H1 (cell line): Measurements from ENCODE around the gene CCNYL1. TPM values are rescaled to one million over a fixed set of nuclear protein-coding genes. Genes with fewer than 3 reads are reported as not detected.

Source experiments
- CTCF ChIA-PET: fragments of 300-600 bp; sonication (Branson Sonifier 250); formaldehyde crosslinking; loops from one replicate; lab custom pipeline; 2021; ENCODE audit not compliant: partially characterized antibody; lab: Charles Lee
- POLR2A ChIA-PET: fragments of 300-600 bp; sonication (Branson Sonifier 250); formaldehyde crosslinking; loops from one replicate; lab custom pipeline; 2021; ENCODE audit warnings: inconsistent platforms; ENCODE audit not compliant: partially characterized antibody; lab: Charles Lee
- DNase-seq, 2 experiments: peaks; one replicate each; pipeline versions ENCODE4 v3.0.0 to v3.0.0-alpha.2; 2010 to 2022; ENCODE audit warnings: low spot score in 2 of 2, low read depth in 1 of 2, mixed read lengths in 1 of 2
- FAIRE-seq: peaks from 2 replicates; lab custom pipeline; 2011; peaks lifted over from hg19 to GRCh38; lab: Jason Lieb, UNC
- H2AFZ ChIP-seq: 2 replicates; pipeline ENCODE4 v1.8.1; 2012; ENCODE audit warnings: low read length, inconsistent platforms
- H2AK5ac ChIP-seq: 2 replicates; pipeline ENCODE4 v1.6.1; 2013; ENCODE audit warnings: low read depth, low read length
- H2BK120ac ChIP-seq: replicated peaks from 2 replicates; pipeline ENCODE3; 2013; ENCODE audit warnings: low read depth, low read length, inconsistent platforms
- H2BK12ac ChIP-seq: 2 replicates; pipeline ENCODE4 v1.6.1; 2013; ENCODE audit warnings: low read depth, low read length
- H2BK15ac ChIP-seq: 2 replicates; pipeline ENCODE4 v1.6.1; 2013; ENCODE audit warnings: low read length
- H2BK20ac ChIP-seq: 2 replicates; pipeline ENCODE4 v1.6.1; 2013; ENCODE audit warnings: low read length
- H2BK5ac ChIP-seq: 2 replicates; pipeline ENCODE4 v1.6.1; 2013; ENCODE audit warnings: low read depth, low read length
- H3K14ac ChIP-seq: 2 replicates; pipeline ENCODE4 v1.6.1; 2013; ENCODE audit warnings: inconsistent platforms; ENCODE audit not compliant: insufficient read length
- H3K18ac ChIP-seq: 2 replicates; pipeline ENCODE4 v1.6.1; 2013; ENCODE audit warnings: low read length; ENCODE audit errors: extremely low read depth
- H3K23ac ChIP-seq: 2 replicates; pipeline ENCODE4 v1.6.1; 2013; ENCODE audit warnings: inconsistent platforms; ENCODE audit not compliant: insufficient read length
- H3K23me2 ChIP-seq: 2 replicates; pipeline ENCODE4 v1.6.1; 2013; ENCODE audit warnings: low read depth, low read length
- H3K27ac ChIP-seq: 2 replicates; pipeline ENCODE4 v1.6.1; 2011; ENCODE audit warnings: low read depth, low read length, inconsistent platforms
- H3K27me3 ChIP-seq, 4 experiments: replicated peaks in 1 of 4; 1 replicate in 1 of 4; 2 replicates in 3 of 4; pipeline versions ENCODE4 v1.6.1 to v1.8.1; 2011 to 2013; ENCODE audit warnings: low read length in 3 of 4, mild to moderate bottlenecking in 3 of 4, inconsistent platforms in 2 of 4, mixed read lengths in 2 of 4, moderate library complexity in 1 of 4; ENCODE audit not compliant: control insufficient read depth in 3 of 4, insufficient read depth in 3 of 4; ENCODE audit errors: extremely low read depth in 1 of 4
- H3K36me3 ChIP-seq, 4 experiments: 2 replicates each; pipeline versions ENCODE4 v1.6.1 to v1.8.1; 2011 to 2013; ENCODE audit warnings: mild to moderate bottlenecking in 4 of 4, low read length in 3 of 4, moderate library complexity in 2 of 4, control low read depth in 1 of 4, inconsistent platforms in 1 of 4; ENCODE audit not compliant: insufficient read depth in 4 of 4, control insufficient read depth in 2 of 4
- H3K4ac ChIP-seq: replicated peaks from 2 replicates; pipeline ENCODE3; 2013; ENCODE audit warnings: low read length, low read depth, mixed read lengths, inconsistent platforms; ENCODE audit not compliant: insufficient read length
- H3K4me1 ChIP-seq, 4 experiments: replicated peaks in 1 of 4; 1 replicate in 1 of 4; 2 replicates in 3 of 4; pipeline versions ENCODE4 v1.6.1 to v1.8.1; 2011 to 2013; ENCODE audit warnings: low read length in 3 of 4, inconsistent platforms in 2 of 4, mixed read lengths in 1 of 4; ENCODE audit not compliant: insufficient read depth in 4 of 4, control insufficient read depth in 3 of 4
- H3K4me2 ChIP-seq, 2 experiments: 2 replicates each; pipeline versions ENCODE4 v1.6.1 to v1.8.1; 2011 to 2013; ENCODE audit warnings: low read depth in 2 of 2, low read length in 2 of 2, control low read depth in 1 of 2, inconsistent platforms in 1 of 2, mild to moderate bottlenecking in 1 of 2; ENCODE audit not compliant: insufficient read depth in 1 of 2
- H3K4me3 ChIP-seq, 4 experiments: fragments of 200-600, 300-600 bp in 1 of 4; sonication (generic), shearing (Covaris generic), sonication (Bioruptor Twin) in 1 of 4; 2 replicates each; pipeline versions ENCODE4 v1.5.1 to v1.8.1; 2011 to 2016; ENCODE audit warnings: low read length in 4 of 4, low read depth in 3 of 4, control low read depth in 2 of 4, inconsistent platforms in 2 of 4, mild to moderate bottlenecking in 2 of 4, mixed read lengths in 1 of 4, moderate library complexity in 1 of 4; ENCODE audit not compliant: insufficient read depth in 2 of 4; ENCODE audit errors: extremely low read depth in 1 of 4
- H3K56ac ChIP-seq: replicated peaks from 2 replicates; pipeline ENCODE3; 2013; ENCODE audit warnings: low read depth, mild to moderate bottlenecking, mixed read lengths, low read length, inconsistent platforms; ENCODE audit not compliant: insufficient read length
- H3K79me1 ChIP-seq: 2 replicates; pipeline ENCODE4 v1.6.1; 2013; ENCODE audit warnings: low read depth, low read length, control low read depth
- H3K79me2 ChIP-seq, 2 experiments: 2 replicates each; pipeline versions ENCODE4 v1.6.1 to v1.8.1; 2012 to 2013; ENCODE audit warnings: low read length in 2 of 2, mild to moderate bottlenecking in 2 of 2, inconsistent platforms in 1 of 2; ENCODE audit not compliant: insufficient read depth in 2 of 2, control insufficient read depth in 1 of 2
- H3K9ac ChIP-seq, 4 experiments: replicated peaks in 1 of 4; 1 replicate in 1 of 4; 2 replicates in 3 of 4; pipeline versions ENCODE4 v1.6.1 to v1.8.1; 2011 to 2013; ENCODE audit warnings: low read depth in 3 of 4, low read length in 3 of 4, control low read depth in 2 of 4, mild to moderate bottlenecking in 2 of 4, moderate library complexity in 2 of 4, inconsistent platforms in 1 of 4; ENCODE audit errors: extremely low read depth in 1 of 4
- H3K9me3 ChIP-seq, 2 experiments: 2 replicates each; pipeline versions ENCODE4 v1.6.1 to v1.8.1; 2012 to 2013; ENCODE audit warnings: mild to moderate bottlenecking in 2 of 2, moderate library complexity in 2 of 2, control low read depth in 1 of 2, inconsistent platforms in 1 of 2, low read depth in 1 of 2, low read length in 1 of 2, mixed read lengths in 1 of 2; ENCODE audit not compliant: insufficient read depth in 2 of 2
- H4K20me1 ChIP-seq, 2 experiments: replicated peaks in 1 of 2; 2 replicates each; pipeline versions ENCODE3 to v1.8.1; 2011 to 2013; ENCODE audit warnings: inconsistent platforms in 2 of 2, low read length in 2 of 2, mild to moderate bottlenecking in 1 of 2; ENCODE audit not compliant: insufficient read depth in 2 of 2, control insufficient read depth in 1 of 2
- H4K5ac ChIP-seq: 2 replicates; pipeline ENCODE4 v1.6.1; 2013; ENCODE audit warnings: low read length, low read depth, mixed read lengths, inconsistent platforms; ENCODE audit not compliant: insufficient read length
- H4K8ac ChIP-seq: 2 replicates; pipeline ENCODE4 v1.8.0; 2013; ENCODE audit warnings: mild to moderate bottlenecking, moderate library complexity, low read length, inconsistent platforms; ENCODE audit not compliant: insufficient read depth; ENCODE audit errors: extremely low read depth
- H4K91ac ChIP-seq: replicated peaks from 2 replicates; pipeline ENCODE3; 2013; ENCODE audit warnings: low read length, mixed read lengths, inconsistent platforms; ENCODE audit not compliant: insufficient read length
- CREB1 ChIP-seq: IDR thresholded peaks from 2 replicates; pipeline ENCODE4 v1.6.1; 2012; ENCODE audit warnings: inconsistent platforms
- WGBS, 2 experiments: shearing (Covaris generic) in 1 of 2; methylation state at CpG; one replicate each; pipeline versions ENCODE4 v1.1.6 to v1.1.7; 2013 to 2015; ENCODE audit warnings: low lambda C conversion rate in 2 of 2, mixed read lengths in 2 of 2, inconsistent platforms in 1 of 2, low coverage in 1 of 2, missing lambda C conversion rate in 1 of 2; ENCODE audit not compliant: insufficient replicate concordance in 2 of 2, insufficient coverage in 1 of 2, insufficient read length in 1 of 2; ENCODE audit errors: extremely low coverage in 1 of 2, missing lambda C conversion rate in 1 of 2; 5-methylcytosine and 5-hydroxymethylcytosine counted together
- polyA plus RNA-seq, 7 experiments: library from polyadenylated mRNA; depleted of rRNA in 3 of 7; stranded (reverse) in 5 of 7; unstranded in 2 of 7; fragments of >200 nt in 5 of 7; fragments of 200-250 nt in 2 of 7; gene quantifications; 1 replicate in 5 of 7; 2 replicates in 1 of 7; 4 replicates in 1 of 7; pipeline versions ENCODE4 v1.2.1 to v1.2.3, GENCODE V29; 2011 to 2013; ENCODE audit warnings: missing spikeins in 2 of 7, mixed read lengths in 2 of 7
- total RNA-seq: library from RNA; stranded (reverse); fragmentation: NEBNext Ultra II Directional; extraction: Animal tissue kit (Norgen Biotek cat#: 25700); gene quantifications from 2 replicates; pipeline ENCODE4 v1.2.1, GENCODE V29; 2021

CCNYL1 gene
- total and polyA plus RNA-seq, 2 of the 8 experiments (the other 6 are each of a cell fraction or from before 2014, with no cell fraction given): 13.3 to 35.4 TPM

DNA sequence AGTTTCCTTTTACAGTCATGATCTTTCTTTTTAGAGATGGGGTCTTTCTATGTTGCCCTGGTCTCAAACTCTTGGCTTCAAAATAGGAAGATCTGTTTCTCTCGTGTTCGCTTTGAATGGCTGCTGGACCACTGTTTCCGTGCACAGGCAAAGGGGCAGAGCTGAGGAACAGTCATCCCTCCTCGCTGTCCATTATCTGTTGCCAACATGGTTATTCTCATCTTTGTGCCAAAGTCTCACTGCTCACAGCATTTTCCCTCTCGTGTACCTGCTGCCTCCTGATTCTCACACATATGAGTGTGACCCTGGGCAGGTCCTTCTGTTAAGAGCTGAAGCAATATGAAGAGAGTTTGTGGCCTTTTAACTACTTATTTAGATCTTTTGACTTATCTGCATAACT, 28.0 kb upstream of the CCNYL1 start:
- no peaks in the 10 kb centered on the region for H3K79me1 ChIP-seq
- no peak overlapping the region for H3K4me2 ChIP-seq
- no peak overlapping the region for H3K27ac ChIP-seq
- H3K9me3 ChIP-seq: no peaks in the 10 kb centered on the region
- H3K4me1 ChIP-seq: no peaks in the 10 kb centered on the region
- no peak overlapping the region for H2BK120ac ChIP-seq
- no peak overlapping the region for H2BK5ac ChIP-seq
- H2AFZ ChIP-seq: no peak overlapping the region
- FAIRE-seq: no peak
- H3K4me3 ChIP-seq: no peak overlapping the region
- H4K8ac ChIP-seq: no peak overlapping the region
- no peak overlapping the region for H4K5ac ChIP-seq
- 95% methylated on average over 5 of the region's 5 CpGs; no CpG with 5 or more reads in 1 of the 2 experiments for WGBS, 2 experiments
- H3K36me3 ChIP-seq: no peaks in the 10 kb centered on the region
- no peaks in the 10 kb centered on the region for H3K79me2 ChIP-seq
- H3K23me2 ChIP-seq: no peaks in the 10 kb centered on the region
- H4K20me1 ChIP-seq: no peaks in the 10 kb centered on the region
- H3K23ac ChIP-seq: no peak overlapping the region
- no peak overlapping the region for H3K9ac ChIP-seq
- no peaks in the 10 kb centered on the region for H3K27me3 ChIP-seq
- H3K4ac ChIP-seq: no peak overlapping the region
- no peak for DNase-seq
- CTCF ChIA-PET: interaction anchor here (0.9 to 2.4 kb wide), 6 partner anchors 8 to 715 kb away, joined by 3 to 23 read pairs (median 4); no protein-coding TSS in a partner anchor
- no peak overlapping the region for H2BK15ac ChIP-seq
- no peak overlapping the region for H2AK5ac ChIP-seq
- H2BK12ac ChIP-seq: no peak overlapping the region; the same call in 1 of the 2 replicates
- no peak overlapping the region for H2BK20ac ChIP-seq
- no peak for TF ChIP-seq CREB1
- no peak overlapping the region for H3K56ac ChIP-seq
- H4K91ac ChIP-seq: no peak overlapping the region
- no peak overlapping the region for H3K14ac ChIP-seq
- POLR2A ChIA-PET: interaction anchor here (0.9 to 1.2 kb wide), 3 partner anchors 8 to 28 kb away, joined by 3 to 4 read pairs (median 3); partner anchors contain the start of gene CCNYL1
- H3K18ac ChIP-seq: no peak overlapping the region
